ENCODE data around the gene WDR36.
"Not testable (repeated sequence)": the region's sequence is repeated elsewhere in the genome, so short reads cannot be mapped to it uniquely, and the experiment has no call there.

The WDR36 gene

DNA sequence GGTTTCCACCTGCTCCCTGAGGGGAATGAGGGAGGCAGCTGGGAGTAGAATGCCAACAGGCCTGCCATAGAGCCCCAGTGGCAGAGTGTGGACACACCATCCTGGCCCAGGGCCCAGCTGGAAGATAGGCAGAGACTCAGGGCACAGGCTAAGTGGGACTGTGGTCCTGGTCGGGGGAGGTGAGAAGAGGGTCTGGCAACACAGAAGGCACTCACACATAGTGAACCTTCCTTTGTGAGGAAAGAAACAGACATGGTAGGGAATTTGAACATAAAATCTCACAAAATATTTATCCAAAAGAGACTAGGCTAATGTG is 41.2 kb downstream of the WDR36 start:
- DNase-seq (ENCODE audit: low read depth), result no peak
- H3K4me3 ChIP-seq (ENCODE audit: low read length), result no peak overlapping the region
- TF ChIP-seq, protein P1, sequence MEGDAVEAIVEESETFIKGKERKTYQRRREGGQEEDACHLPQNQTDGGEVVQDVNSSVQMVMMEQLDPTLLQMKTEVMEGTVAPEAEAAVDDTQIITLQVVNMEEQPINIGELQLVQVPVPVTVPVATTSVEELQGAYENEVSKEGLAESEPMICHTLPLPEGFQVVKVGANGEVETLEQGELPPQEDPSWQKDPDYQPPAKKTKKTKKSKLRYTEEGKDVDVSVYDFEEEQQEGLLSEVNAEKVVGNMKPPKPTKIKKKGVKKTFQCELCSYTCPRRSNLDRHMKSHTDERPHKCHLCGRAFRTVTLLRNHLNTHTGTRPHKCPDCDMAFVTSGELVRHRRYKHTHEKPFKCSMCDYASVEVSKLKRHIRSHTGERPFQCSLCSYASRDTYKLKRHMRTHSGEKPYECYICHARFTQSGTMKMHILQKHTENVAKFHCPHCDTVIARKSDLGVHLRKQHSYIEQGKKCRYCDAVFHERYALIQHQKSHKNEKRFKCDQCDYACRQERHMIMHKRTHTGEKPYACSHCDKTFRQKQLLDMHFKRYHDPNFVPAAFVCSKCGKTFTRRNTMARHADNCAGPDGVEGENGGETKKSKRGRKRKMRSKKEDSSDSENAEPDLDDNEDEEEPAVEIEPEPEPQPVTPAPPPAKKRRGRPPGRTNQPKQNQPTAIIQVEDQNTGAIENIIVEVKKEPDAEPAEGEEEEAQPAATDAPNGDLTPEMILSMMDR (IDR thresholded peaks at IDR 0.05; ENCODE audit: insufficient read depth, low read depth, low read length, missing control alignments), result peak; percentile 4

- DNase-seq (ENCODE audit: low read depth), result no peak
- no peak overlapping the region for H3K4me3 ChIP-seq (ENCODE audit: low read length)
- TF ChIP-seq, protein P1 (IDR thresholded peaks at IDR 0.05; ENCODE audit: insufficient read depth, low read depth, low read length, missing control alignments), result no peak
Observed at GRCh38 chr5:111134087-111134486, 41.9 kb downstream of the WDR36 start.

GRCh38 chr5:111134864-111135263 is 42.7 kb downstream of the WDR36 start:
- TF ChIP-seq, protein P1 (IDR thresholded peaks at IDR 0.05; ENCODE audit: insufficient read depth, low read depth, low read length, missing control alignments), result no peak
- DNase-seq (ENCODE audit: low read depth), result no peak
- H3K4me3 ChIP-seq (ENCODE audit: low read length), result no peak overlapping the region

- no peak overlapping the region for H3K4me3 ChIP-seq (ENCODE audit: low read length)
- DNase-seq (ENCODE audit: low read depth), result no peak
- TF ChIP-seq, protein P1 (IDR thresholded peaks at IDR 0.05; ENCODE audit: insufficient read depth, low read depth, low read length, missing control alignments), result no peak
Observed at GRCh38 chr5:111135363-111135762, 43.2 kb downstream of the WDR36 start.

GRCh38 chr5:111135946-111136345 is 43.8 kb downstream of the WDR36 start:
- no peak overlapping the region for H3K4me3 ChIP-seq (ENCODE audit: low read length)
- DNase-seq (ENCODE audit: low read depth), result peak; percentile 82
- TF ChIP-seq, protein P1 (IDR thresholded peaks at IDR 0.05; ENCODE audit: insufficient read depth, low read depth, low read length, missing control alignments), result no peak

DNA sequence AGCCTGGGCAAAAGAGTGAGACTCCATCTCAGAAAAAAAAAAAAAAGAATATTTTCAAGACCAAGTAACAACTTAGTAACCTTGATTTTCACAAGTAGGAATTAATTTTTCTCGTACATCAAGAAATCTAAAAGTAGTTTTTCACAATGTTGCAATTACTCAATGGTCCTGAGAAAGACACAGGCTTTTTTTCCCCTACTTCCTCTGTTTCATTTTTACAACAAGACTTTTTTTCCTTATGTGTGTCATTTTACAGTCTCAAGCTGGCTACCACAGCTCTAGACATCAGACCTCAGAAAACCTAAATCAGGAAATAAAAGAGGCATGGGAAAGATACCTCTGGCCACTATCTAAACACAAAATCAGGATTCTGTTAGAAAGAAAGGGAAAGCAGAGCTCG is 45.9 kb downstream of the WDR36 start:
- DNase-seq (ENCODE audit: low read depth), result no peak
- TF ChIP-seq, protein P1 (IDR thresholded peaks at IDR 0.05; ENCODE audit: insufficient read depth, low read depth, low read length, missing control alignments), result no peak
- no peak overlapping the region for H3K4me3 ChIP-seq (ENCODE audit: low read length)

- H3K4me3 ChIP-seq (ENCODE audit: low read length), result not testable (repeated sequence)
- DNase-seq (ENCODE audit: low read depth), result peak; percentile 10
Observed at GRCh38 chr5:111141471-111141870, 49.3 kb downstream of the WDR36 start.

- H3K4me3 ChIP-seq (ENCODE audit: low read length), result no peak overlapping the region
- DNase-seq (ENCODE audit: low read depth), result no peak
- TF ChIP-seq, protein P1 (IDR thresholded peaks at IDR 0.05; ENCODE audit: insufficient read depth, low read depth, low read length, missing control alignments), result no peak
Observed at GRCh38 chr5:111142932-111143331, 50.8 kb downstream of the WDR36 start.
